D341Med (cell line): Measurements from ENCODE around the gene MON1A.

ENCODE experiments used
- DNase-seq: peaks from one replicate; pipeline ENCODE4 v3.0.0; 2012; ENCODE audit warnings: low spot score

Gene MON1A

DNA sequence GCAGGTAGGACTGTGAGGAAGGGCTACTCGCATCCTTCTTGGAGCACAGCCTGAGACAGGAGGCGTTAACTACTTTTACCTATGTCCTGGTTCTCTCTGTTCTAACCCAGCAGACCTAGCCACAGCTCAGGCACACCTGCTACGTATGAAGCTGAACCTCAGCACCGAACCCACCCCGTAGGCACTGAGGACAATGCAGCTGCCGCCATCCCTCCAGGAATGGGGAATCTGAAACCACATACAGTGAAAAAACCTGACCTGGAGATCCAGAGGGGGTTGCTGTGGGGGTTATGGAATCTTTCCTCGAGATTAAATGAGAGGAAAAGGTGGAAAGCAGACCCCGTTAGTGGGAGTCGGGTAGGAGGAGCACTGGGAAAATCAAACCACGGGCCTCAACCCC, 40.3 kb downstream of the MON1A start:
- no peak for DNase-seq

DNA sequence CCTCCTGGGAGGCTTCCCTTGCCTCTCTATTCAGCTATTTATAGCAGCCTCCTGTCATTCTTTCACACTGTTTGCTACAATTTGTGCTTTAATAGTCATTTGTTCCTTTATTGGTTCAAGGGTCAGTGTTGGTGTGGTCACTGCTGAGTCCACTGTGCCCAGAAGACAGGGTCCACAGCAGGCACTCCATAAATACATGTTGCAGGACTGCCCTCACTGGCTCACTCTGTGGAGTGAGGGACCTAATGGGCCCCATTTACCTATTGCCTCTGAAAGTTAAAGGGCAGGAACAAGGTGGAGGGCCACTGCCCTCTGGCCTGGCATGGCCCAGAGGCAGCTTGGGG, 42.7 kb downstream of the MON1A start:
- no peak for DNase-seq

GRCh38 chr3:49883998-49884397, 45.6 kb downstream of the MON1A start:
- DNase-seq, result no peak

DNA sequence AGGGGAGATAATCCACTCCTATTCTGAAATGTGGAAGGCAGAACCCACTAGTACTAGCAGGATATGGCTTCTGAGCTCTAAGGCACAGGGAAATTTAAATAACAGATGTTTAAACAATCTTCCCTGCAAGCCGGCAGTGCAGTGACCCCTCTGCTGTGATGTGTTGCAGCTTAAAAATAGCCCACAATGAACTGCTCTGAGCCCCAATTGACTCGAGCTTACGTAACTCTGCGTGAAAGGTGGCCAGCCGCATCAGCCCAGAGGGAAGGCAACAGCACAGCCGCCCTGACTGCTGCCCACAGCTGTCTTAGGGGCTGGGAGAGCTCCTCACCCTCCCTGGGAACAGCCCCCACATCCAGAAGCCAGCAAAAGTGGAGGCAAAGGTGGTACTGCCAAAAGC, 47.4 kb downstream of the MON1A start:
- no peak for DNase-seq

DNA sequence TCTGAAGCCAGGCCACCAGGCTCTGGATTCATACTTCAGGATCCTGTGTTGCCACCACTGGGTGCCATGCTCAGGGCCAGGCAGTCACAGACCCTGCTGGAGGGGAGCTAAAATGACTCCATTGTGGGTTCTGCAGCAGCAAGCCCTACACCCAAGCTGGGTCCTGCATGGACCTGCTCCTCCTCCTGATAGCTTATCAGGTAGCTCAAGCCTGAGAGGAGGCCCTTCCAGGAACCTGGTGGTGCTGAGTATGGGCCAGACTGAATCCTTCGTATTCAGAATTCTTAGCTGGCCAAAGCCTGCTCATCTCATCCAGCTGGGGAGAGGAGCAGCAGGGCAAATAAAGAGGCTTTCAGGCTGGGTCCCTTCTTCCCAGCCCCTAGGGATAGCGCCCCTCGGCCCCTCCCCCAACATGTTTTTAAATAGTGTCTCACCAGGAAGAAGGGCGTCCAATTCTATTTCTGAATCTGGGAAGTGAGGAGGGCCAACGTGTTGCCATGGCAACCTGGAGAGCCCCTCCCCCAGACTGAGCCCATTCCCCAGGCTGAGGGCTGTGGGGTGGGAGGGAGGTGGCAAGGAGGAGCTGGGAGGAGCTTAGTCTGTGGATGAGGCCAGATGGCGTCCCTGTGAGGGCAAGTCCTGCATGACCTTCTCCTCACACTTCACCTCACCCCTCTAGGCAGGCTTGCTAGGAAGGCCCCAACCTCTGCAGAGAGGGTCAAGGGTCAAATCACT, 48.9 kb downstream of the MON1A start:
- DNase-seq, result no peak

DNA sequence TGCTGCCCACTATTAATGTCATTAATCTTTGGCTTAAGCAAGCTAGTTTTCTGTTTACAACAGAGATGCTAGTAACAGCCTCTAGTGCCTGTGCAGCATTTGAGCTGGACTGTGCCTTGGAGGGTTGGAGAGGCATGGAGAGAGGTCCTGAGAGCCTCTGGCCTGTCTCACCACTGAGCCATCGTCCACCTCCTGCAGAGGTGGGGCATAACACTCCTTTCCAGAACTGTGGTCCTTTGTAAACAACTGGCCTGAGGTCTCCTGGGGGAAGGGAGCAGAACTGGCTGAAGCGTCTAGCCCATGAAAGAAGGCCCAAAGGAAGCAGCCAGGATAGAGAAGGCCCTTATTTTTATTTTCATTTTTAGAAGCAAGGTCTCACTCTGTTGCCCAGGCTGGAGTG, 49.9 kb downstream of the MON1A start:
- DNase-seq, result no peak

DNA sequence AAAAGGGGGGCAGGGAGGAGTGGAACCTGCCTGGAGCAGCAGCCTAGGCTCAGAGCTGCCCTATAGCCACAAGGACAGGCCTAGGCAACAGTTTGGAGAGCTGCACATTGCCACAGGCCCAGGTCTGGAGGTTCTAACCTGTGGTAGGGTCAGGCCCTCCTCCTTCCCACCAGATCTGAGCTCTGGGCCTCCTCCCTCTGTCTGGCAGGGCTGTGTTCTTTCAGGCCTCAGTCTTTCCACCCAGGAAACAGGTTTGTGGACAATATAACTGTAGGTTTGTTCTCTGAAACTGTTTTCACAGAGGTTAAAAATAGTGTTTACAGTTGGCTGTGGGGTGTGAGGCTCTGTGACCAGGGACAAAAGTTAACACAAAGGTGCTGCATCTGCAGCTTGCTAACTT, 50.9 kb downstream of the MON1A start:
- DNase-seq, result no peak

GRCh38 chr3:49877716-49878115, 51.9 kb downstream of the MON1A start:
- DNase-seq, result no peak

- DNase-seq, result no peak
These were observed 53.0 kb downstream of the MON1A start for GRCh38 chr3:49876567-49876966.

- DNase-seq, result no peak
These were observed 56.0 kb downstream of the MON1A start for GRCh38 chr3:49873623-49874022.

DNA sequence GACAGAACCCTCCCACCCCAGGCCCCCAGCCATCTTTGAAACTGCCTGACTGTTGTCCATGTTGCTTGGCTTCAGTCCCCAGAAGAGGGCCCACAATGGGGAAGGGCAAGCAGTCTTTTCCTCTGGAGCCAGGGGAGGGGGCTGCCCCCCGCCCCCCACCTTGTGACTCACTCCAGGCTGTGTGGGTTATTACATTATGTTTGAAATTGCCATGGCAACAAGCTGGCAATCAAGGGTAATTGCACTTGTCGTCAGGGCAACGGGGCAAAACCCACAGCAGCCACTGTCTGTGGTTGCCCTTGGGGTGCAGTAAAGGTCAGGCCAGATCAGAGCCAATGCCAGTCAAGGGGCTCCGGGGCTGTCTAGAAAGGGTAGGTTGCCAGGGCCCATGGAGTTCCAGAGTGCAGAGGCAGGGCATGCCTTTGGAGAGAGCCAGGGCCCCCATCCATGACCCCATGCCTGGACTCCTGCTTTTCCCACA, 56.8 kb downstream of the MON1A start:
- no peak for DNase-seq

- DNase-seq, result no peak
These were observed 58.0 kb downstream of the MON1A start for GRCh38 chr3:49871531-49872153.

DNA sequence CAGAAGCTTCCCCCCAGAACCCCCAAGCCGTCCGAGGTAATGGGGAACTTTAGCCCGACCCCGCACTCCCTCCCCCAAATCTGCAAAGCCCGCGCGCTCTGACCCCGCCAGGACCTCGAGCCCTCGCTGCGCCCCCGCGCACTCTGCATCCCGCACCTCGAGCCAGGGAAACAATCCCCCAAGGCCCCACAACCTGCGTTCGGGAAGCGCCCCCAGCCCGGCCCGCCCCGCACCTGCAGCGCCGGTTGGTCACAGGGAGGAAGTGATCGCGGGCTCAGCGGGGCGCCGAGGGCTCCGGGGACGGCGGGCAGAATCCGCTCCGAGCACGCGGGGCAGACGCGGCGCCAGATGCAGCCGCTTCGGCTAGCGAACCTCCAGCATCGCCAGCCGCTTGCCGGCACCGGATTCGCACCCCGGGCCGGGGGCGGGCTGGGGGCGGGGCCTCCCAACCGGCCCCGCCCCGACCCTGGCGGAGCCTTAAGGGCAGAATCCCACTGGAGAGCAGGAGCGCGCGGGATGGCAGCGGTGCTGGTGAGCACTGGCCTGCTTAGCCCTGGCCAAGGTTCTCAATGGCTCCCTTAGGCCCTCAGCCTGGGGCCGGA, 60.0 kb downstream of the MON1A start, which contains the start of gene CAMKV:
Gene CAMKV (minus strand): TSS at position 382 of the 602 bp plus-strand sequence. CDS start 7,518 bp downstream, outside the sequence.
- peak; percentile 96 for DNase-seq

- peak; percentile 82 for DNase-seq
These were observed 60.6 kb downstream of the MON1A start for GRCh38 chr3:49868862-49869466.

DNA sequence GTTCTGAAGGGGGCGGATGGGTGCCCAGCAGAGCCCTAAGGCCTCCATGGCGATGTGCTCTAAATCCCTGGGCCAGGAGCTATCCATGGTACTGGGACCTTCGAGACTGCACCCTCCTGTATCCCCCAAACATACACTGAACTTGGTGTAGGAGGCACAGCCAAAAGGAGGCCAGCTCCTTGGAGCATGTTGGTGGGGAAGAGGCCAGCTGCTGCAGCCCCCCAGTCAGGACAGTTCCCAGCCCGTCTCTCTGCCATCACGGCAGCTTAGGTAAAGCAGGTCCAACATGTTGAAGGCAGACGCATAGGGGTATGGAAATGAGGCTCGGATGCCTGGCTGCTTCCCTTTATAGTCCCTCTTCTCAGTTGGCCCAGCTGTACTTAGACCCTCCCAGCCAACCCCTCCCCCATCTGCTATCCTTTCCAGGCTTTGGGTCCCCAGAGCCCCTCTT, 61.7 kb downstream of the MON1A start:
- peak; percentile 81 for DNase-seq

GRCh38 chr3:49867400-49867799, 62.2 kb downstream of the MON1A start:
- no peak for DNase-seq

- DNase-seq, result no peak
These were observed 64.3 kb downstream of the MON1A start for GRCh38 chr3:49865198-49865784.

GRCh38 chr3:49864505-49864904, 65.1 kb downstream of the MON1A start:
- no peak for DNase-seq

DNA sequence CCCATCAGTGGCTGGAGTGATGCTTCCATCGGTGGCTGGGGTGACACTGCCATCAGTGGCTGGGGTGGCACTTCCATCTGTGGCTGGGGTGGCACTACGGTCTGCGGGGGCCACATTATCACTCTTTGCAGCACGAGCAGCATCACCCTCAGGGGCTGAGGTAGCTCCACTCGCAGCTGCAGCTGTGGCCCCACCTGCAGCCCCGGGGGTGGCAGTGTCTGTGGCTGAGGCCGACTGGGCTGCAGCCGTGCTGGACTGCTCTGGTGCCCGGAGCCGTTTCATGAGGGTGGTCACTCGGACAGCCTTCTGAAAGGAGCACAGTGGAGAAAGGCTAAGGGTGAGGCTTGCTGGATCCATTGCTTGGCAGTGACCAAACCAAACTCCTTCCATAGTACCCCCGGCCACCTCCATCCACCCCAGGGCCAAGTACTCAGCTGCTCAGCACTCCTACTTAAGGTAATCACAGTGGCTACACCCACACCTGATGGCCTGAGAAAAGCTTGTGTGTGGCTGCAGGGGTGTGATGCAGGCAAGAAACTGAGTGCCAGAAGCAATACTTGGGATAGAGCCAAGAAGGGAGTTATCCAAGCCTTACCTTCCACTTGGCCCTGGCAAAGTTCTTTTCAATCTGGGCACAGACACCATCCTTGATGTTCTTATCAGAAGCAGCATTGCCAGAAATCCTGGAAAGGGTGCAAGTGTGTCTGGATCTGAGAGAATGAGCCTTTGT, 69.9 kb downstream of the MON1A start:
- DNase-seq, result no peak
